ENCODE measurements around the gene ATP11A. TPM values are rescaled to one million over a fixed set of nuclear protein-coding genes. Genes with fewer than 3 reads are reported as not detected.

The ATP11A gene
- total RNA-seq, 1 experiment from 2014 or later, result 65.3 TPM

GRCh38 chr13:112818698-112819045, 128.8 kb downstream of the ATP11A start:
- H2AK5ac ChIP-seq (ENCODE audit: insufficient read length, low read length), result no peak overlapping the region
- no peak overlapping the region for H3K23ac ChIP-seq (ENCODE audit: insufficient read length, low read depth, low read length)
- no peak overlapping the region for H3K4me2 ChIP-seq (ENCODE audit: insufficient read depth, insufficient read length, low read length)
- TF ChIP-seq, protein P1, sequence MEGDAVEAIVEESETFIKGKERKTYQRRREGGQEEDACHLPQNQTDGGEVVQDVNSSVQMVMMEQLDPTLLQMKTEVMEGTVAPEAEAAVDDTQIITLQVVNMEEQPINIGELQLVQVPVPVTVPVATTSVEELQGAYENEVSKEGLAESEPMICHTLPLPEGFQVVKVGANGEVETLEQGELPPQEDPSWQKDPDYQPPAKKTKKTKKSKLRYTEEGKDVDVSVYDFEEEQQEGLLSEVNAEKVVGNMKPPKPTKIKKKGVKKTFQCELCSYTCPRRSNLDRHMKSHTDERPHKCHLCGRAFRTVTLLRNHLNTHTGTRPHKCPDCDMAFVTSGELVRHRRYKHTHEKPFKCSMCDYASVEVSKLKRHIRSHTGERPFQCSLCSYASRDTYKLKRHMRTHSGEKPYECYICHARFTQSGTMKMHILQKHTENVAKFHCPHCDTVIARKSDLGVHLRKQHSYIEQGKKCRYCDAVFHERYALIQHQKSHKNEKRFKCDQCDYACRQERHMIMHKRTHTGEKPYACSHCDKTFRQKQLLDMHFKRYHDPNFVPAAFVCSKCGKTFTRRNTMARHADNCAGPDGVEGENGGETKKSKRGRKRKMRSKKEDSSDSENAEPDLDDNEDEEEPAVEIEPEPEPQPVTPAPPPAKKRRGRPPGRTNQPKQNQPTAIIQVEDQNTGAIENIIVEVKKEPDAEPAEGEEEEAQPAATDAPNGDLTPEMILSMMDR (conservative IDR thresholded peaks at IDR 0.05), result no peak
- no peaks in the 10 kb centered on the region for H3K27me3 ChIP-seq (ENCODE audit: insufficient read depth, low read length)
- no peaks in the 10 kb centered on the region for H3K4me1 ChIP-seq (ENCODE audit: insufficient read depth, low read length)
- H3K27ac ChIP-seq (ENCODE audit: insufficient read length, low read depth, low read length), result no peak overlapping the region
- no peak overlapping the region for H2BK15ac ChIP-seq (ENCODE audit: low read depth, low read length)
- H2BK12ac ChIP-seq (ENCODE audit: insufficient read length, low read depth, low read length), result no peak overlapping the region
- H4K8ac ChIP-seq (replicated peaks; ENCODE audit: insufficient read length, low read depth, low read length), result no peak overlapping the region
- H3T11ph ChIP-seq (ENCODE audit: low read length), result no peak overlapping the region
- H3K23me2 ChIP-seq (ENCODE audit: insufficient read length, low read depth, low read length, poor library complexity, severe bottlenecking), result no peaks in the 10 kb centered on the region
- no peak overlapping the region for H2AFZ ChIP-seq (ENCODE audit: low read length)
- no peak overlapping the region for H2BK20ac ChIP-seq (ENCODE audit: low read depth, low read length, poor library complexity, severe bottlenecking)
- no peak overlapping the region for H3K18ac ChIP-seq (ENCODE audit: insufficient read length, low read depth, low read length)
- no peaks in the 10 kb centered on the region for H4K20me1 ChIP-seq (ENCODE audit: control insufficient read depth, insufficient read depth, insufficient read length)
- no CpG with 5 or more reads among the region's 7 CpGs for WGBS (ENCODE audit: extremely low coverage, insufficient read length, low lambda C conversion rate)
- no peak overlapping the region for H2BK120ac ChIP-seq (ENCODE audit: low read depth, low read length, poor library complexity, severe bottlenecking)
- no peaks in the 10 kb centered on the region for H3K79me1 ChIP-seq (ENCODE audit: insufficient read depth, low read depth, low read length, poor library complexity, severe bottlenecking)
- H3K36me3 Mint-ChIP-seq (ENCODE audit: insufficient read depth in 1 of 3, low read depth in 3 of 3), result peaks cover 57 to 89% (median 77%) of the 10 kb centered on the region in 3 experiments
- H3K4ac ChIP-seq (ENCODE audit: low read depth, low read length), result no peak overlapping the region
- no peak overlapping the region for H4K91ac ChIP-seq (ENCODE audit: insufficient read length, low read depth, low read length)
- no peak overlapping the region for H2BK5ac ChIP-seq (ENCODE audit: insufficient read length, low read length)
- no peaks in the 10 kb centered on the region for H3K27me3 Mint-ChIP-seq (ENCODE audit: low read depth)
- no peak for DNase-seq
- H3K9ac ChIP-seq (ENCODE audit: extremely low read depth, insufficient read length, low read length), result no peak overlapping the region
- no peaks in the 10 kb centered on the region for H3K4me1 Mint-ChIP-seq
- H3K9me3 ChIP-seq (ENCODE audit: control insufficient read depth, low read depth, low read length), result peaks cover 16% of the 10 kb centered on the region
- H3K27ac Mint-ChIP-seq, result 0 out of 7 replicates have a peak overlapping the region, but pooled peaks of 1 of the 3 experiments have one; percentile 39
- no peak overlapping the region for H3K4me3 Mint-ChIP-seq
- H3K14ac ChIP-seq (ENCODE audit: insufficient read depth, low read length), result no peak overlapping the region
- H4K5ac ChIP-seq (ENCODE audit: insufficient read length, low read depth, low read length), result no peak overlapping the region
- no peaks in the 10 kb centered on the region for H3K79me2 ChIP-seq (ENCODE audit: insufficient read depth, low read length)
- peaks cover 15 to 32% of the 10 kb centered on the region in 2 experiments for H3K9me3 Mint-ChIP-seq
- H3K56ac ChIP-seq (ENCODE audit: insufficient read length, low read depth, low read length), result no peak overlapping the region

All from H9 (cell line).